ENCODE data around the gene FRMD4A.
"Not testable (repeated sequence)": the region's sequence is repeated elsewhere in the genome, so short reads cannot be mapped to it uniquely, and the experiment has no call there.

Gene FRMD4A

DNA sequence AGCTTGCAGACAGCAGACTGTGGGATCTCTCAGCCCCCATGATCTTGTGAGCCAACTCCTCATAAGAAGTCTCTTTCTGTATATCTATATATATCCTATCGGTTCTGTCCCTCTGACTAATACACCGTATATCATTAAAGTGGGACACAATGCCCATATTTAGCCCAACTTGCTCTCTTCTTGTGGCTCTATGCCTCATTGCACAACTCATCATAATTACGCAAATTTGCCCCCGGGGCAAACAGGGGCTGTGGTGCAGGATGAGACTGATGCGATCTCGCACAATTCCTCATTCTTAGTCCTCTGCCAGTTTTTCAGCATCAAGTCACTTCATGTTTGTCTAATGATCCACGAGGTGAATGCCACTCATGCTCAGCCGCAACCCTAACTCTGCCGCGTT, 560.8 kb downstream of the FRMD4A start:
- Histone ChIP-seq H3K36me3 (no peaks in the 10 kb centered on the region), H3K27me3 (no peaks in the 10 kb centered on the region), H3K27ac (no peak overlapping the region), H3K9me3 (no peaks in the 10 kb centered on the region), H3K4me1 (ENCODE audit: control insufficient read depth in 1 of 2, insufficient read depth in 1 of 2, low read depth in 1 of 2, low read length in 1 of 2) (no peaks in the 10 kb centered on the region), H3K4me3 (ENCODE audit: low read depth in 1 of 2, low read length in 1 of 2) (no peak overlapping the region)
- TF ChIP-seq, protein P1, sequence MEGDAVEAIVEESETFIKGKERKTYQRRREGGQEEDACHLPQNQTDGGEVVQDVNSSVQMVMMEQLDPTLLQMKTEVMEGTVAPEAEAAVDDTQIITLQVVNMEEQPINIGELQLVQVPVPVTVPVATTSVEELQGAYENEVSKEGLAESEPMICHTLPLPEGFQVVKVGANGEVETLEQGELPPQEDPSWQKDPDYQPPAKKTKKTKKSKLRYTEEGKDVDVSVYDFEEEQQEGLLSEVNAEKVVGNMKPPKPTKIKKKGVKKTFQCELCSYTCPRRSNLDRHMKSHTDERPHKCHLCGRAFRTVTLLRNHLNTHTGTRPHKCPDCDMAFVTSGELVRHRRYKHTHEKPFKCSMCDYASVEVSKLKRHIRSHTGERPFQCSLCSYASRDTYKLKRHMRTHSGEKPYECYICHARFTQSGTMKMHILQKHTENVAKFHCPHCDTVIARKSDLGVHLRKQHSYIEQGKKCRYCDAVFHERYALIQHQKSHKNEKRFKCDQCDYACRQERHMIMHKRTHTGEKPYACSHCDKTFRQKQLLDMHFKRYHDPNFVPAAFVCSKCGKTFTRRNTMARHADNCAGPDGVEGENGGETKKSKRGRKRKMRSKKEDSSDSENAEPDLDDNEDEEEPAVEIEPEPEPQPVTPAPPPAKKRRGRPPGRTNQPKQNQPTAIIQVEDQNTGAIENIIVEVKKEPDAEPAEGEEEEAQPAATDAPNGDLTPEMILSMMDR (IDR thresholded peaks at IDR 0.05), result no peak

DNA sequence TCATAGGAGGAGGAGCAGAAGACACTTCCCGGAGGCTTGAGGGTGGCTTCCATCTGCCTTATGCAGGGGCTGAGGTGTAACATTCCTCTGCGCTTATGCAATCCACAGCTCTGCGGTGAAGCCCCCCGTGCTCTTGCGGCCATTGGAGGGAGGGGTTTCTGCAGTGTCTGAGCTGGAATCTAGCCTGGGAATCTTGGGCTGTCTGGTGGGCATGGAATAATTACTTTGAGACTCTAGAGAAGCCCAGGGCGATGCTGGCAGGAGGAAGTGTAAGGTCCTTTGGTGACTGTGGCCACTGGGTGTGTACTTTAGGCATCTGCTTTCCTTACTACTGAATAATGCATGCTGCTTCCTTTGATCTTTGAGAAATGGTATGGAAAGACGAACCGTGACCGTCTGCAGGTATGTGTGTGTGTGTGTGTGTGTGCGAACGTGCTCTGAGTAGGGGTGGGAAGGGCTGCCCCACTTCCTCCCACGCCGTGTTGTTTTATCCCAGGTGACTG, 563.0 kb downstream of the FRMD4A start:
- no peak overlapping the region for H3K4me3 ChIP-seq (ENCODE audit: low read depth in 1 of 2, low read length in 1 of 2)
- no peaks in the 10 kb centered on the region for H3K36me3 ChIP-seq
- no peaks in the 10 kb centered on the region for H3K27me3 ChIP-seq
- no peak overlapping the region for H3K27ac ChIP-seq
- TF ChIP-seq, protein P1 (IDR thresholded peaks at IDR 0.05), result no peak
- no peaks in the 10 kb centered on the region for H3K4me1 ChIP-seq (ENCODE audit: control insufficient read depth in 1 of 2, insufficient read depth in 1 of 2, low read depth in 1 of 2, low read length in 1 of 2)
- no peaks in the 10 kb centered on the region for H3K9me3 ChIP-seq

DNA sequence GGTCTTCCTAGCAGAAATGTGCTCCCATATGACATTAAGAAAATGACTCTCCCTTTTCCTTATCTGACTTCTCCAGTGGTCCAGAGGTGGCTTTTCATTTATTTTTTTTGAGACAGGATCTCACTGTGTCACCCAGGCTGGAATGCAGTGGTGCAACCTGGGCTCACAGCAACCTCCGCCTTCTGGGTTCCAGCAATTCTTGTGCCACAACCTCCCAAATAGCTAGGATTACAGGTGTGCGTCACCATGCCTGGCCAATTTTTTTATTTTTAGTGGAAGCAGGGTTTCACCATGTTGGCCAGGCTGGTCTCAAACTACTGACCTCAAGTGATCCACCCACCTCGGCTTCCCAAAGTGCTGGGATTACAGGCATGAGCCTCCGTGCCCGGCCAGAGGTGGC, 563.6 kb downstream of the FRMD4A start:
- H3K27me3 ChIP-seq; H3K4me3 ChIP-seq (ENCODE audit: low read depth in 1 of 2, low read length in 1 of 2); H3K27ac ChIP-seq; H3K9me3 ChIP-seq; H3K36me3 ChIP-seq; H3K4me1 ChIP-seq (ENCODE audit: control insufficient read depth in 1 of 2, insufficient read depth in 1 of 2, low read depth in 1 of 2, low read length in 1 of 2): not testable (repeated sequence)

DNA sequence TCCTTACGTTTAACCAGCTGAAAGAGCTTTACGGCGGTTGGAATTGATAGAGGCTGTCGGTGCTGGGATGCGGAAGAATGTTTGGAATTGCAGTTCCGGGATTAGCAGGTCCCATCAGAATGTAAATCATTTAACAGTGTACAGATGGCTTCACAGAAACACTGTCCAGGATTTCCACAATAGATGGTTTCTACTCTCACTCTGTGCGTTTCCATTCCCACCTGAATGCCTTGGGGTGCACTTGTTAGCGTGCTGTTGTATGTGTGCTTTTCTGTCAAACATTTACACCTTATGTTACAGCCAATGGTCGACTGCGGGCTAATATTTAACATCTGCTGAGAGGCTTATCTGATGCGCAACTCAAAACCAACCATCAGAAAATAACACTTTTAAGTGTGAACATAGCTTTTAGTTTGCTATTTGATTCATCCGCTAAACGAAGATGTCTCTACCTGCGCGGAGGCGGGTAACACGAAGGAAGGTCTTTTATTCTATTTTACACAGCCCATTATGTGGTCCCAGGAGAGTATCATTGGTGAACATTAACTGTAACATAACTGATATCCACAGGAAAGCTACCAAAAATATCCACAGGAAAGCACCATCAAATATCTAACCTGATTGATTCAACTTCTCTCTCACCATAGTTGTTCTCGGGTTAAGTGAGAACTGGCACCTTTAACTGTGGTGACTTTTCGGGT, 564.9 kb downstream of the FRMD4A start:
- no peak overlapping the region for H3K27ac ChIP-seq
- no peaks in the 10 kb centered on the region for H3K36me3 ChIP-seq
- TF ChIP-seq, protein P1 (IDR thresholded peaks at IDR 0.05), result no peak
- no peak overlapping the region for H3K4me3 ChIP-seq (ENCODE audit: low read depth in 1 of 2, low read length in 1 of 2)
- no peaks in the 10 kb centered on the region for H3K4me1 ChIP-seq (ENCODE audit: control insufficient read depth in 1 of 2, insufficient read depth in 1 of 2, low read depth in 1 of 2, low read length in 1 of 2)
- H3K27me3 ChIP-seq, result no peaks in the 10 kb centered on the region
- no peaks in the 10 kb centered on the region for H3K9me3 ChIP-seq

DNA sequence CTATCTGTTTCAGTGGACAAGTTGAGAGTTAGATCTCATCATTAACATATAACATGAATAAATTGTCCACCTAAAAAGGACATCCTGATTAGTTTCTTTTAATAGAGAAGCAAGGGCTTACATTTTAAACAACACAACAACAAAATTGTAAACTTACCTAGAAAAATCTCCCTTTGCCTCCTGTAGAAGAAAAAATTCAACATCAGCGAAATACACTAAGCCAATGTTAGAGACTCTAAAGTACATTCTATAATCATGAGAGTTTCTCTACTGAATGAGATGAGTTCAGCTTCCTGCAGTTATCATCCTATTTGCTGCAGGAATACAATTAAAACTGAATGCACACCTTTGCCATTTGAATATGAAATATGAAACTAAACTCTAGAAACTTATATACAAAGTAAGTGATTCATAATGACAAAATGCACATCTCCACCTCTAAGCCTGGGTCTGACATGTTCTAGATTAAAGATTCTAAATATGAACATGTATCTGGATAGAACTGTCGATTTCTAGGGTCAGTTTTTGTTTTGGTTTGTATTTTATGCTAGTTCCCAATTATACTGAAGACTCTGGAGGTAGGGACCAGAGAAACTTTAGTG, 569.1 kb downstream of the FRMD4A start:
- H3K4me3 ChIP-seq (ENCODE audit: low read depth in 1 of 2, low read length in 1 of 2), result no peak overlapping the region
- no peaks in the 10 kb centered on the region for H3K27me3 ChIP-seq
- no peaks in the 10 kb centered on the region for H3K36me3 ChIP-seq
- H3K4me1 ChIP-seq (ENCODE audit: control insufficient read depth in 1 of 2, insufficient read depth in 1 of 2, low read depth in 1 of 2, low read length in 1 of 2), result no peaks in the 10 kb centered on the region
- H3K9me3 ChIP-seq, result no peaks in the 10 kb centered on the region
- TF ChIP-seq, protein P1 (IDR thresholded peaks at IDR 0.05), result no peak
- no peak overlapping the region for H3K27ac ChIP-seq

DNA sequence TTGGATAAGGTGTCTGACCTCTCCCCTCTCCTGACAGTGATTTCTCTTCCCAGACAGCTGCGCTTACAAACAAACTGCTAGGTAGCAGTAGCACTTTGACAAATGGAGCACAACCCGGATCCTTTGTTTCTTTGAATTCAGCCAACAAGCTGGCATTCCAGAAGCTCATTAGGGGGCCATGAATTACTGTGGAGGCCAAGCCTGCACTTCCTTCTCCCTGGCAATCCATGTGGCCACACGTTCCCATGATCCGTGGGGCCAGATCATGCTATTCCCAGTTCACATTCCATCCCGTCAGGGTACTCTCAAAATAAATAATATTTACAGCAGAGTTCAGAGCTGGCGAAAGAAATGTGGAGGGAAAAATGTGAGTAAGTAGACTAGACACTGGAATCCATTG, 571.6 kb downstream of the FRMD4A start:
- H3K4me3 ChIP-seq (ENCODE audit: low read depth in 1 of 2, low read length in 1 of 2), result no peak overlapping the region
- no peaks in the 10 kb centered on the region for H3K9me3 ChIP-seq
- no peaks in the 10 kb centered on the region for H3K4me1 ChIP-seq (ENCODE audit: control insufficient read depth in 1 of 2, insufficient read depth in 1 of 2, low read depth in 1 of 2, low read length in 1 of 2)
- TF ChIP-seq, protein P1 (IDR thresholded peaks at IDR 0.05), result no peak
- no peak overlapping the region for H3K27ac ChIP-seq
- no peaks in the 10 kb centered on the region for H3K36me3 ChIP-seq
- no peaks in the 10 kb centered on the region for H3K27me3 ChIP-seq
